Measurements from ENCODE around the gene ARIH1. TPM values are rescaled to one million over a fixed set of nuclear protein-coding genes. Genes with fewer than 3 reads are reported as not detected.
"Not testable (repeated sequence)": the region's sequence is repeated elsewhere in the genome, so short reads cannot be mapped to it uniquely, and the experiment has no call there.

Gene ARIH1
- total RNA-seq, 1 experiment from 2014 or later: 36.6 TPM

GRCh38 chr15:72614810-72615532 lies 140.8 kb downstream of the ARIH1 start:
- Histone ChIP-seq H3K36me3 (no peaks in the 10 kb centered on the region), H3K27ac (no peak overlapping the region), H3K4me3 (no peak overlapping the region), H3K9me3 (replicated peaks) (no peaks in the 10 kb centered on the region), H3K4me1 (replicated peaks) (no peaks in the 10 kb centered on the region), H3K27me3 (replicated peaks) (no peaks in the 10 kb centered on the region; the same call in 1 of the 2 replicates)
- no peak for DNase-seq (ENCODE audit: low read depth in 1 of 2, low spot score in 2 of 2)

GRCh38 chr15:72615533-72616233 lies 141.6 kb downstream of the ARIH1 start:
- not testable (repeated sequence) for H3K4me3 ChIP-seq; H3K36me3 ChIP-seq; H3K4me1 ChIP-seq (replicated peaks); H3K27me3 ChIP-seq (replicated peaks); H3K9me3 ChIP-seq (replicated peaks); H3K27ac ChIP-seq
- DNase-seq (ENCODE audit: low read depth in 1 of 2, low spot score in 2 of 2): peak in 1 of 2 experiments; percentile 22

- Histone ChIP-seq H3K4me3 (no peak overlapping the region), H3K27ac (no peak overlapping the region)
These were observed 142.5 kb downstream of the ARIH1 start for GRCh38 chr15:72616491-72617210.

DNA sequence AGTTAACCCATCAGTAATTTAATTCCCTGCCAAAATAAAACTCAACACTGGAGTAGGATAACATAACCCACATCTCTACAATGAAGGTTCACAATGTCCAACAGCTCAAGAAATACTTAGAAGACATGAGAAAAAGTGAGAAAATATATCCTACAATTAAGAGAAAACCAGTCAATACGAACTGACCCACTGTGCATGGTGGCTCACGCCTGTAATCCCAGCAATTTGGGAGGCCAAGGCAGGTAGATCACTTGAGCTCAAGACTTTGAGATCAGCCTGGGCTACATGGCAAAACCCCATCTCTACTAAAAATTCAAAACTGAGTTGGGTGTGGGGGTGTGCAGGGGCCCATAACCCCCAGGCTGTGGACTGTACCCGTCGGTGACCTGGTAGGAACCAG lies 149.7 kb downstream of the ARIH1 start:
- H3K27me3 ChIP-seq (replicated peaks); H3K4me3 ChIP-seq; H3K4me1 ChIP-seq (replicated peaks); H3K9me3 ChIP-seq (replicated peaks); DNase-seq (ENCODE audit: low read depth in 1 of 2, low spot score in 2 of 2); H3K36me3 ChIP-seq; H3K27ac ChIP-seq: not testable (repeated sequence)

More at GRCh38 chr15:72616491-72617210, 142.5 kb downstream of the ARIH1 start:
- Histone ChIP-seq H3K4me1 (replicated peaks) (no peaks in the 10 kb centered on the region), H3K36me3 (no peaks in the 10 kb centered on the region), H3K27me3 (replicated peaks) (no peaks in the 10 kb centered on the region; the same call in 1 of the 2 replicates), H3K9me3 (replicated peaks) (no peaks in the 10 kb centered on the region)
- peak in 1 of 2 experiments; percentile 29 for DNase-seq (ENCODE audit: low read depth in 1 of 2, low spot score in 2 of 2)

DNA sequence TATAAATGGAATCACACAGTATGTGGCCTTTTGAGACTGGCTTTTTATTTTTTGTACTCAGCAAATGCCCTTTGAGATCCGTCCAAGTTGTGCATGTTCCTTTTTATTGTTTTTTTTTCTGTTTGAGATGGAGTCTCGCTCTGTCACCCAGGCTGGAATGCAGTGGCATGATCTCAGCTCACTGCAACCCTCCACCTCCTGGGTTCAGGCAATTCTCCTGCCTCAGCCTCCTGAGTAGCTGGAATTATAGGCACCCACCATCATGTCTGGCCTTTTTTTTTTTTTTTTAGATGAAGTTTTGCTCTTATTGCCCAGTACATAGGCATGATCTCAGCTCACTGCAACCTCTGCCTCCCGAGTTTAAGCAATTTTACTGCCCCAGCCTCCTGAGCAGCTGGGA lies 152.0 kb downstream of the ARIH1 start:
- peak in 1 of 2 experiments; percentile 16 for DNase-seq (ENCODE audit: low read depth in 1 of 2, low spot score in 2 of 2)
- not testable (repeated sequence) for H3K9me3 ChIP-seq (replicated peaks); H3K27ac ChIP-seq; H3K4me1 ChIP-seq (replicated peaks); H3K4me3 ChIP-seq; H3K27me3 ChIP-seq (replicated peaks); H3K36me3 ChIP-seq

- H3K4me1 ChIP-seq (replicated peaks); H3K4me3 ChIP-seq; H3K27ac ChIP-seq; H3K9me3 ChIP-seq (replicated peaks); H3K27me3 ChIP-seq (replicated peaks); DNase-seq (ENCODE audit: low read depth in 1 of 2, low spot score in 2 of 2); H3K36me3 ChIP-seq: not testable (repeated sequence)
These were observed 154.3 kb downstream of the ARIH1 start for GRCh38 chr15:72628249-72629067.

DNA sequence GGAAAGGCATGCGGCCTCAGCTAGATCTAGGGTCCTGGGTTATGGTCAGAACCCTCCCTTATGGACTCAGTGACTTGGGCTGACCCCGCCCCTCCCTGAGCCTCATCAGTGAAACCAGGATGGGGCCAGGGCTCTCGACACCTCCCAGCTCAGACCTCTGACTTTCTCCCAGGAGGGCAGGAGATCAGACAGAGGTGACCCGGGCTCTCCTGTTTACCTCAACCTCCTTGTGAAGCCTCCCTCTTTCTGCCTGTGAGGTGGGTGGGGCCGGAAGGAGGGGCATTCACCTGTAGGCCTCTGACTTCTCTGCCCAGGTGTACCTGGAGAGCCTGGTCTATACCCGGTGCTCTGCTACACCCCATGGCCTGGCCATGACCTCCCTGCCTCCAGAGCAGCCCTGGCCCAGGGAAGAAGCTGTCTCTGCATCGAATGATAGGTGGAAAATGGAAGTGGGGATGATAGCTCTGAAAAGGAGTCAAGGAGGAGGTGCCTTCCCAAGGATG lies 155.0 kb downstream of the ARIH1 start:
- H3K4me3 ChIP-seq; H3K36me3 ChIP-seq; DNase-seq (ENCODE audit: low read depth in 1 of 2, low spot score in 2 of 2); H3K4me1 ChIP-seq (replicated peaks); H3K9me3 ChIP-seq (replicated peaks); H3K27ac ChIP-seq; H3K27me3 ChIP-seq (replicated peaks): not testable (repeated sequence)

GRCh38 chr15:72636519-72637282 lies 162.6 kb downstream of the ARIH1 start:
- not testable (repeated sequence) for H3K9me3 ChIP-seq (replicated peaks)

DNA sequence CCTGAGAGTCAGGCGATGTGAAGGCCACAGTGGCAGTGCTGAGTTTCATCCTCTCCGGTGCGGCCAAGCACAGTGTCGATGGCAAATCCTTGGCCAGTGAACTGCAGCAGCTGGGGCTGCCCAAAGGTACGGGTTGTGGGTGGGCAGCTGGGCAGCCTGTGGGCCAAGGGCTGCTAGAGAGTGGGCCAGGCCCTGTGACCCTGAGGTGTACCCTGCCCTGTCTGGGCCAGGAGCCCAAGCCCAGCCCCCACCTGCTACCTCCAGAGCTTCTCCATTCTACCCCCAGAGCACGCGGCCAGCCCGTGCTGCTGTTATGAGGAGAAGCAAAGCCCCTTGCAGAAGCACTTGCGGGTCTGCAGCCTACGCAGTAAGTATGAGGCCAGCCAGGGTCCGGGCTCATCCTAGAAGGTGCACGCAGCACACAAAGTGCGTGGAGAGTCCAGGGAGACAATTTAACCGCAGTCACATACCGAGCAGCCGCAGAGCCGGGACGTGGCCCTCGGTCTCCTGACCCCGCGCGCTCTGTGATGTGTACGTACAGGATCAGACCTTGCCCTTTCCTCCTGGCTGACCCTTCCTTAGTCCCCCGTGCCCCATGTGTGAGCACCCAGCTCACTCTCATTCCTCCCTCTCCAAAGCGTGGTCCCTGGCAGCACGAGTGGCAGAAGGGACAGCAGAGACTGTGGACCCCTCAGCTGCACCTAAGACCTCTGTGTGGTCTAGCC lies 165.8 kb downstream of the ARIH1 start:
- H3K27me3 ChIP-seq (replicated peaks); DNase-seq (ENCODE audit: low read depth in 1 of 2, low spot score in 2 of 2); H3K27ac ChIP-seq; H3K4me1 ChIP-seq (replicated peaks); H3K9me3 ChIP-seq (replicated peaks); H3K36me3 ChIP-seq; H3K4me3 ChIP-seq: not testable (repeated sequence)

More at GRCh38 chr15:72636519-72637282, 162.6 kb downstream of the ARIH1 start:
- peak overlapping the region; percentile 65 for H3K27ac ChIP-seq
- not testable (repeated sequence) for H3K36me3 ChIP-seq; H3K4me1 ChIP-seq (replicated peaks); H3K27me3 ChIP-seq (replicated peaks)
- DNase-seq (ENCODE audit: low read depth in 1 of 2, low spot score in 2 of 2): peak; percentile 85 to 90
- peak overlapping the region; percentile 34 for H3K4me3 ChIP-seq

- H3K36me3 ChIP-seq; H3K27me3 ChIP-seq (replicated peaks); H3K9me3 ChIP-seq (replicated peaks); DNase-seq (ENCODE audit: low read depth in 1 of 2, low spot score in 2 of 2); H3K4me3 ChIP-seq; H3K27ac ChIP-seq; H3K4me1 ChIP-seq (replicated peaks): not testable (repeated sequence)
These were observed 168.1 kb downstream of the ARIH1 start for GRCh38 chr15:72642271-72642670.

DNA sequence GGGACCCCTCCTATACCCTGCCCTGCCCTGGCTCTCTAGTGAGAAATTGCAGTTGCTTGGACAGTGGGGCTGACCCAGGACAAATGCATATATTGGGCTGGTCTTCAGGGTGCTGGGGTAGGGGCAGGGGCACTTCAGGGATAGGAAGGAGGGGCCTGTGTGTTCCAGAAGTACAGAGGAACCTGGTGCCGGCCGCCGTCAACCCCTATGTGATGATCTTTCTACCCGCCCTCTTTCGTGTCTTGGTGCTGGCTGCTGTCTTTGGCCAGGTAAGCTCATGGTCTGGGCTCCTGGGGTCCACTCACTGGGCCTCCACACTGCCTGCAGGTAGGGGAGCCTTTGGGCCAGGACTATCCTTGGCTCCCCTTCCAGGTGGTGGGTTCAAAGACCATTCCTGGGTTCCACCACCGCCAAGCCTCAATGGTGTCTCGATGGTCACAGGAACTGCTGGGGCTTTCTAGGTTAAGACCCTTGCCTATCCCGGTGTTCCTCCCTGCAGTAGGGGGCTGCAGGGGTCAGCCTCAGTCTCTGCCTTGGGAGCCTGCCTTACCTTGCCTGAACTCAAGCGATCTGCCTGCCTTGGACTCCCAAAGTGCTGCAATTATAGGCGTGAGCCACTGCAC lies 174.6 kb downstream of the ARIH1 start:
- not testable (repeated sequence) for H3K9me3 ChIP-seq (replicated peaks); H3K27me3 ChIP-seq (replicated peaks); H3K4me3 ChIP-seq; H3K27ac ChIP-seq; DNase-seq (ENCODE audit: low read depth in 1 of 2, low spot score in 2 of 2); H3K4me1 ChIP-seq (replicated peaks); H3K36me3 ChIP-seq
